ENCODE measurements around the gene DUOXA1. TPM values are rescaled to one million over a fixed set of nuclear protein-coding genes. Genes with fewer than 3 reads are reported as not detected.

DUOXA1 gene
- total RNA-seq, 1 donor from 2014 or later: not detected

DNA sequence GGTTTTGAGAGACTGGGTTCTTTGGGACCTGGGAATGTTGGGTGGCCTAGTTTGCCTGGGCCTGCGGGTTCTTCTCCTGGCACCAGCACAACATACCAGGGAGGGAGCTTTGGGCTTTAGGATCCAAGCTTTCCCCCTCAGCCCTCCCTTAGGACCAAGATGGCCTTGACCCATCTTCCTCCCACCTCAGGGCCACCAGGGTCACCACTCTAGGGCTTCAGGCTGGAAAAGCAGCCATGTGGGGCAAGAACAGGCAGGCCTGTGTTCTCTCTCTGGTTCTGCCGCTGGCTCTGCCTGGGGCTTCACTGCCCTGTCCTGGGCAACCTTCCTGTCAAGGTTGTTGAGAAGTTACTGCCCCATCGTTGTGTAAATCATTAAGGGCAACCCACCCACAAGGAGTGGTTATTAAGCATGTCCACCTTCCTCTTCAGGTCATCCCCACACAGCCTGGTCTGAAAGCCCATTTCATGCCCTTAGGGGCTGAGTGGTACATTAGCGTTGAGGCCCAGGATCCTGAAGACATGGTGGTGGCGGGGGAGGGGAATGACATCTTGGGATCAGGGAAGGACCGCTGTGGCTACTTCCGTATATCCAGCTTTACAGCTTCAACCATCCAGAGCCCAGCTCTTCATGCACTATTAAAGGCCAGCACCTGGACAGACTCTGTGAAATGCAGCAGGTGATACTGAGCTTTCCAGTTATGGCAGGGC is 767 bp upstream of the DUOXA1 start:
- DNase-seq: no peak
- peaks cover 31% of the 10 kb centered on the region for H3K27me3 Mint-ChIP-seq (ENCODE audit: unreplicated experiment)
- peaks cover 2% of the 10 kb centered on the region for H3K4me1 Mint-ChIP-seq (ENCODE audit: low read depth, unreplicated experiment)
- peaks cover 5% of the 10 kb centered on the region for H3K9me3 Mint-ChIP-seq (ENCODE audit: unreplicated experiment)
- no peak overlapping the region for H3K4me3 Mint-ChIP-seq (ENCODE audit: unreplicated experiment)
- TF ChIP-seq, protein P1, sequence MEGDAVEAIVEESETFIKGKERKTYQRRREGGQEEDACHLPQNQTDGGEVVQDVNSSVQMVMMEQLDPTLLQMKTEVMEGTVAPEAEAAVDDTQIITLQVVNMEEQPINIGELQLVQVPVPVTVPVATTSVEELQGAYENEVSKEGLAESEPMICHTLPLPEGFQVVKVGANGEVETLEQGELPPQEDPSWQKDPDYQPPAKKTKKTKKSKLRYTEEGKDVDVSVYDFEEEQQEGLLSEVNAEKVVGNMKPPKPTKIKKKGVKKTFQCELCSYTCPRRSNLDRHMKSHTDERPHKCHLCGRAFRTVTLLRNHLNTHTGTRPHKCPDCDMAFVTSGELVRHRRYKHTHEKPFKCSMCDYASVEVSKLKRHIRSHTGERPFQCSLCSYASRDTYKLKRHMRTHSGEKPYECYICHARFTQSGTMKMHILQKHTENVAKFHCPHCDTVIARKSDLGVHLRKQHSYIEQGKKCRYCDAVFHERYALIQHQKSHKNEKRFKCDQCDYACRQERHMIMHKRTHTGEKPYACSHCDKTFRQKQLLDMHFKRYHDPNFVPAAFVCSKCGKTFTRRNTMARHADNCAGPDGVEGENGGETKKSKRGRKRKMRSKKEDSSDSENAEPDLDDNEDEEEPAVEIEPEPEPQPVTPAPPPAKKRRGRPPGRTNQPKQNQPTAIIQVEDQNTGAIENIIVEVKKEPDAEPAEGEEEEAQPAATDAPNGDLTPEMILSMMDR (IDR thresholded peaks at IDR 0.05; ENCODE audit: partially characterized antibody, unreplicated experiment): no peak
- H3K27ac Mint-ChIP-seq (ENCODE audit: unreplicated experiment): no peak overlapping the region
- no peaks in the 10 kb centered on the region for H3K36me3 Mint-ChIP-seq (ENCODE audit: unreplicated experiment)

DNA sequence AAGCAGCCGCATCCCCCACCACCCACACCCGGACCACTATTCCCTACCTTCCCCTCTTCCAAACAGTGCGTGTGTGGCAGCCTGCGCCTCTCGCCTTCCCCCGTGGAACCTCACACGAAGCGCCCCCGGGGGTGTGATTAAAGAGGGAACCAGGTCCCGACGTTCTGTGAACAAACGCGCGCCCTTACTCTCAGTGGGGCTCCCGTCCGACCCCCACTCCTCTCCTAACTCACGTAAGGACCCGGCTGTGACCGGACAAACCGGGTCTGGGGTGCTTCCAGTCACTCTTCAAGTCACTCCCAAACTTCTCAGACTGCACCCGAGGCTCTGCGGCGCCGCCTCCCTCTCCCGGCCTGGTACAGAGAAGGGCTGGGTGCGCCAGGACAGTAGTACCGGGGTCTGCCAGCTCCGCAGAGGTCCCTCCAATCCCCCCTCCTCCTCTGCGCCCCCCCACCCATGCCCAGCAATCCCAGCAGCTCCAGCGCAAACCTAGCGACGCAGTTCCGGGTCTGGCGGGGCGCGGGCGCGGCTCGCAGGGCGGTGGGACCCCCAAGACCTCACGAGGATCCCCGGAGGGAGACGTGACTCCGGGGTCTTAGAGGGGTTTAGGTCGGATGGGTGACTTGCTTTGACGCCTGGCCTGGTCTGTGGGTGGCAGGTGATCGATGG is 574 bp downstream of the DUOXA1 start:
- DNase-seq: no peak
- peaks cover 31% of the 10 kb centered on the region for H3K27me3 Mint-ChIP-seq (ENCODE audit: unreplicated experiment)
- H3K4me1 Mint-ChIP-seq (ENCODE audit: low read depth, unreplicated experiment): no peaks in the 10 kb centered on the region
- peaks cover 3% of the 10 kb centered on the region for H3K9me3 Mint-ChIP-seq (ENCODE audit: unreplicated experiment)
- TF ChIP-seq, protein P1 (IDR thresholded peaks at IDR 0.05; ENCODE audit: partially characterized antibody, unreplicated experiment): no peak
- no peaks in the 10 kb centered on the region for H3K36me3 Mint-ChIP-seq (ENCODE audit: unreplicated experiment)
- no peak overlapping the region for H3K27ac Mint-ChIP-seq (ENCODE audit: unreplicated experiment)
- H3K4me3 Mint-ChIP-seq (ENCODE audit: unreplicated experiment): no peak overlapping the region

DNA sequence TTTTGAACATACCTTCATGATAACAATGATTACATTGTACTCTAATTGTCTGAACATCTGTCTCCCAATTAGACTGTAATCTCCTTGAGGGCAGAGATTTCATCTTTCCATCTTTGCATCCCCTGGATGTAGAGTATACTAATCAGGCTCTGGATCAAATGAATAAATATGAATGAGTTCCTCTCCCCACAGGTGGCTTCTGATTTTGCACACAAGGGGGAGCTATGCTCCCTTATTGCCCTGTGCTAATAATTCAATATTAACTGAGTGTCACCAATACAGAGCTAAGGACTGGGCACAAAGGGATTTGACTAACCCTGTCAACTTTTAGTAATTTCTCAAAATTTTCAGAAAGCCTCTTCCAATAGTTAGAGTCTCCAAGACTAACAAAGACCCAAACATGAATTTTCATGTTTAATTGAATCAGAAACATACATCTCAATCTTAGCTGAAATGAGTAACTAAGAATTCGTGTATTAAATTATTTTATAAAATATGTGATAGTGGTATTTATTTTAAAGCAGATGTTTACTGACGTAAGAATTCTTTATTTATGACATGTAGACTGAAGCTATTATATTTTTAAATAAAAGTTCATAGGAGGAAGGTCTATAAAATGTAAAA is 3.0 kb downstream of the DUOXA1 start:
- H3K27me3 Mint-ChIP-seq (ENCODE audit: unreplicated experiment): peaks cover 17% of the 10 kb centered on the region
- TF ChIP-seq, protein P1 (IDR thresholded peaks at IDR 0.05; ENCODE audit: partially characterized antibody, unreplicated experiment): peak; percentile 68
- DNase-seq: no peak
- H3K4me1 Mint-ChIP-seq (ENCODE audit: low read depth, unreplicated experiment): no peaks in the 10 kb centered on the region
- H3K9me3 Mint-ChIP-seq (ENCODE audit: unreplicated experiment): peaks cover 2% of the 10 kb centered on the region
- no peaks in the 10 kb centered on the region for H3K36me3 Mint-ChIP-seq (ENCODE audit: unreplicated experiment)
- no peak overlapping the region for H3K4me3 Mint-ChIP-seq (ENCODE audit: unreplicated experiment)
- H3K27ac Mint-ChIP-seq (ENCODE audit: unreplicated experiment): no peak overlapping the region

DNA sequence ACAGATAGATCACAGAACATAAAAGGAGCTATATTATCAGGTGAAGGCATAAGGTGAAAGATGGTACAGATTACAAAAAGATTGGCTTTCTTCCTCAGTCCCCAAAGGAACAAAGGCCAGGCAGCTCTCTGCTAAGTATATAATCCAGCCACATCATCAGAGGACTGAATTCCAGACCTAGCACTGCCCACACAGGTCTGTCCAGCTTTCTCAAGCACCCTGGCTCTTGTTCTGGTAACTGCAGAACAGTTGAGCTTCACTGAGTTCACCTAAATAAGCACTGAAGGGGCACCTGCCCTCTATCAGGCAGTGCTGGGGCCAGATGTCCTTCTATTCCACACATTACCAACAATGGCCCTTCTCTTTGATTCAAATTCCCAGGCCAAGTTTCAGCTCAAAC is 6.3 kb downstream of the DUOXA1 start:
- TF ChIP-seq, protein P1 (IDR thresholded peaks at IDR 0.05; ENCODE audit: partially characterized antibody, unreplicated experiment): no peak

DNA sequence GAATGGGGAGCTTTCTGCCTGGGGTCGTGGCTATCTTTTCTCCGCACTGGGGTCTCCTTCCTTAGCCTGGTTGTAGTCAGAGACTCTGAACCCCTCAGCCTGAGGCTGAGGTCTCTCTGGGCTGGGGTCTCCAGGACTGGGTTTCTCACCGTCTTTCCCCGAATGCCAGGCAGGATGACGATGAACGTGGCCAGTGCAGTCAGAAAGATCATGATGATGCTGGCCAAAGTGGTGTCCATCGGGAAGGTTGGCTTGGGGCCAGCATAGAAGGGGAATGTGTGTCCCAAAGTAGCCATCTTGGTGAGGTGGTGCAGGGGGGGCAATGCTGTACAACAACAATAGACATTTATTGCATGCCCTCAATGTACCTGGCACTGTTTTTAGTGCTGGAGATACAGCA is 7.0 kb downstream of the DUOXA1 start:
- Mint-ChIP-seq H3K9me3 (ENCODE audit: unreplicated experiment) (peaks cover 3% of the 10 kb centered on the region), H3K27me3 (ENCODE audit: unreplicated experiment) (peaks cover 19% of the 10 kb centered on the region), H3K27ac (ENCODE audit: unreplicated experiment) (no peak overlapping the region), H3K4me1 (ENCODE audit: low read depth, unreplicated experiment) (no peaks in the 10 kb centered on the region), H3K4me3 (ENCODE audit: unreplicated experiment) (no peak overlapping the region), H3K36me3 (ENCODE audit: unreplicated experiment) (no peaks in the 10 kb centered on the region)
- no peak for DNase-seq
- TF ChIP-seq, protein P1 (IDR thresholded peaks at IDR 0.05; ENCODE audit: partially characterized antibody, unreplicated experiment): no peak

More for the DNA sequence above, 6.3 kb downstream of the DUOXA1 start:
- H3K9me3 Mint-ChIP-seq (ENCODE audit: unreplicated experiment): peaks cover 3% of the 10 kb centered on the region
- peaks cover 19% of the 10 kb centered on the region for H3K27me3 Mint-ChIP-seq (ENCODE audit: unreplicated experiment)
- H3K4me3 Mint-ChIP-seq (ENCODE audit: unreplicated experiment): no peak overlapping the region
- no peaks in the 10 kb centered on the region for H3K4me1 Mint-ChIP-seq (ENCODE audit: low read depth, unreplicated experiment)
- DNase-seq: peak; percentile 4
- H3K36me3 Mint-ChIP-seq (ENCODE audit: unreplicated experiment): no peaks in the 10 kb centered on the region
- H3K27ac Mint-ChIP-seq (ENCODE audit: unreplicated experiment): no peak overlapping the region
